Left kidney (tissue), 8 donors: ENCODE measurements around the gene TNFRSF9. TPM values are rescaled to one million over a fixed set of nuclear protein-coding genes. Genes with fewer than 3 reads are reported as not detected.
"Not testable (repeated sequence)": the region's sequence is repeated elsewhere in the genome, so short reads cannot be mapped to it uniquely, and the experiment has no call there.

Experiments
- DNase-seq: peaks from one replicate; pipeline ENCODE4 v3.0.0-alpha.2; 2013
- long read RNA-seq, 8 donors: transcript quantifications; one replicate each; lab custom pipeline, GENCODE V29; 2026
- polyA plus RNA-seq: library from polyadenylated mRNA; unstranded; fragments of 120-200 nt; gene quantifications from one replicate; pipeline ENCODE4 v1.2.1, GENCODE V29; 2013; ENCODE audit not compliant: insufficient read length

TNFRSF9 gene
- polyA plus RNA-seq: 0.13 TPM
- long read RNA-seq, donor 1: 0 reads
- long read RNA-seq, donor 2: 0 reads
- long read RNA-seq, donor 3: 0 reads
- long read RNA-seq, donor 4: 0 reads
- long read RNA-seq, donor 5: 0 reads
- long read RNA-seq, donor 6: 0 reads
- long read RNA-seq, donor 7: 0 reads
- long read RNA-seq, donor 8: 0 reads

GRCh38 chr1:7940745-7941436 is at the start of gene TNFRSF9:
TSS of gene TNFRSF9 (minus strand) at chr1:7940839. CDS start at chr1:7939994, 845 bp downstream.
- no peak for DNase-seq

GRCh38 chr1:7989762-7990428 is 49.3 kb upstream of the TNFRSF9 start:
- DNase-seq: no peak

GRCh38 chr1:7988576-7988975 is 47.9 kb upstream of the TNFRSF9 start:
- no peak for DNase-seq

- DNase-seq: no peak
Measured at GRCh38 chr1:7987528-7987927, 46.9 kb upstream of the TNFRSF9 start.

- no peak for DNase-seq
Measured at GRCh38 chr1:7985851-7986612, 45.4 kb upstream of the TNFRSF9 start.

GRCh38 chr1:7984811-7985210 is 44.2 kb upstream of the TNFRSF9 start:
- DNase-seq: no peak

GRCh38 chr1:7983086-7983778 is 42.6 kb upstream of the TNFRSF9 start:
- no peak for DNase-seq

- no peak for DNase-seq
Measured at GRCh38 chr1:7980984-7981383, 40.3 kb upstream of the TNFRSF9 start.

- peak; percentile 61 for DNase-seq
Measured at GRCh38 chr1:7975212-7975865, 34.7 kb upstream of the TNFRSF9 start.

- no peak for DNase-seq
Measured at GRCh38 chr1:7973086-7973485, 32.4 kb upstream of the TNFRSF9 start.

- DNase-seq: no peak
Measured at GRCh38 chr1:7972285-7972684, 31.6 kb upstream of the TNFRSF9 start.

- no peak for DNase-seq
Measured at GRCh38 chr1:7971024-7971423, 30.4 kb upstream of the TNFRSF9 start.

- no peak for DNase-seq
Measured at GRCh38 chr1:7970246-7970645, 29.6 kb upstream of the TNFRSF9 start.

GRCh38 chr1:7967651-7968050 is 27.0 kb upstream of the TNFRSF9 start:
- DNase-seq: no peak

GRCh38 chr1:7967196-7967595 is 26.6 kb upstream of the TNFRSF9 start:
- DNase-seq: no peak

GRCh38 chr1:7964476-7964875 is 23.8 kb upstream of the TNFRSF9 start:
- DNase-seq: no peak

- not testable (repeated sequence) for DNase-seq
Measured at GRCh38 chr1:7963841-7964240, 23.2 kb upstream of the TNFRSF9 start.

- DNase-seq: not testable (repeated sequence)
Measured at GRCh38 chr1:7963378-7963730, 22.7 kb upstream of the TNFRSF9 start.

- DNase-seq: no peak
Measured at GRCh38 chr1:7962636-7963377, 22.2 kb upstream of the TNFRSF9 start.

- DNase-seq: no peak
Measured at GRCh38 chr1:7962014-7962335, 21.3 kb upstream of the TNFRSF9 start.
